AG04449 (cell line): ENCODE data around the gene TNFRSF8.
A peak's percentile ranks its signal among the peaks of the same experiment; 100 is the strongest.

Experiments used
- CTCF ChIA-PET: fragments of 350-600 bp; formaldehyde crosslinking; extraction: SDS; loops from one replicate; lab custom pipeline; 2021; ENCODE audit warnings: antibody characterized with exemption; lab: Yijun Ruan, JAX
- POLR2A ChIA-PET: fragments of 400-600, 350-600 bp; formaldehyde crosslinking; extraction: SDS; loops from one replicate; lab custom pipeline; 2020; ENCODE audit warnings: antibody characterized with exemption, inconsistent platforms; lab: Yijun Ruan, JAX
- DNase-seq: peaks from one replicate; pipeline ENCODE4 v3.0.0-alpha.2; 2010; ENCODE audit warnings: low read depth, low spot score
- H3K4me3 ChIP-seq: 2 replicates; pipeline ENCODE4 v1.5.1; 2011; ENCODE audit warnings: low read depth, mild to moderate bottlenecking, control low read depth, low read length
- TF ChIP-seq, protein P1 (sequence below): IDR thresholded peaks from one replicate; pipeline ENCODE4 v1.5.1; 2011; ENCODE audit warnings: mild to moderate bottlenecking, moderate library complexity, low read length, control low read depth, inconsistent platforms; ENCODE audit not compliant: insufficient read depth; ENCODE audit errors: missing control alignments

The TNFRSF8 gene

DNA sequence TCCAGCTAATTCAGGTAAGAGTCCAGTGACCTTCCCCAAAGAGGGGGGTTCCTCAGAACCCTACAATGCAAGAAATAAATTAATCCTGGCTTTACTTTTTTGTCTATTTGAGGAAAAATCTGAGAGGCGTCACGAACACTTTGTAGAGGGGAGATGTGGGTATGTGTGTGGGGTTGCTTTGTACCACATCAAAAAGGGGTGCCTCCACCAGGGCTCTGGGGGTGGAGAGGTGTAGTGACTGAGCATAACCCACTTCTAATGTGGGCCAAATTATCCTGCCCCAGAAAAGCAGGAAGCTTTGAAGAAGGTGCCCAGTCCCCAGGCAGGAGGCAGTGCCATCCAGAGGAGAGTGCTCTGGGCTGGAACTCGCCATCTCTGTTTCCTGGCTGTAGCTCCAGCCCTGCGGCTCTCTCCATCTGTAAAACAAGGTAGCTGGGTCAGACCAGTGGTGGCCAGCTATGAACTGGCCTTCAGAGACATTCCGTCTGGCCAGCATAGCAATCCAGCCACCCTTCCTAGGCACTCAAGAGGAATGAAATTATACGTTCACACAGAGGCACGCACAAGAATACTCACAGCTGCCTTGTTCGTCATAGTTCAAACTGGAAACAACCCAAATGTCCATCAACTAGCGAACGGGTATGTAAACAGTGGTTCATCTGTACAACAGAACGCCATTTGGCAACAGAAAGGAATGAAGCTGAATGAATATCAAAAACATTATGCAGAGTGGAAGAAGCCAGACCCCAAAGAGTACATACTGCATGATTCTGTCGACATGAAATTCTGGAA is 58.3 kb downstream of the TNFRSF8 start:
- CTCF ChIA-PET, result interaction anchor here (0.8 to 16.0 kb wide), 13 partner anchors 8 to 154 kb away, joined by 3 to 730 read pairs (median 3); no protein-coding TSS in a partner anchor
- TF ChIP-seq, protein P1, sequence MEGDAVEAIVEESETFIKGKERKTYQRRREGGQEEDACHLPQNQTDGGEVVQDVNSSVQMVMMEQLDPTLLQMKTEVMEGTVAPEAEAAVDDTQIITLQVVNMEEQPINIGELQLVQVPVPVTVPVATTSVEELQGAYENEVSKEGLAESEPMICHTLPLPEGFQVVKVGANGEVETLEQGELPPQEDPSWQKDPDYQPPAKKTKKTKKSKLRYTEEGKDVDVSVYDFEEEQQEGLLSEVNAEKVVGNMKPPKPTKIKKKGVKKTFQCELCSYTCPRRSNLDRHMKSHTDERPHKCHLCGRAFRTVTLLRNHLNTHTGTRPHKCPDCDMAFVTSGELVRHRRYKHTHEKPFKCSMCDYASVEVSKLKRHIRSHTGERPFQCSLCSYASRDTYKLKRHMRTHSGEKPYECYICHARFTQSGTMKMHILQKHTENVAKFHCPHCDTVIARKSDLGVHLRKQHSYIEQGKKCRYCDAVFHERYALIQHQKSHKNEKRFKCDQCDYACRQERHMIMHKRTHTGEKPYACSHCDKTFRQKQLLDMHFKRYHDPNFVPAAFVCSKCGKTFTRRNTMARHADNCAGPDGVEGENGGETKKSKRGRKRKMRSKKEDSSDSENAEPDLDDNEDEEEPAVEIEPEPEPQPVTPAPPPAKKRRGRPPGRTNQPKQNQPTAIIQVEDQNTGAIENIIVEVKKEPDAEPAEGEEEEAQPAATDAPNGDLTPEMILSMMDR, result no peak
- peak; percentile 53 for DNase-seq
- POLR2A ChIA-PET, result no interaction called here
- no peak overlapping the region for H3K4me3 ChIP-seq

DNA sequence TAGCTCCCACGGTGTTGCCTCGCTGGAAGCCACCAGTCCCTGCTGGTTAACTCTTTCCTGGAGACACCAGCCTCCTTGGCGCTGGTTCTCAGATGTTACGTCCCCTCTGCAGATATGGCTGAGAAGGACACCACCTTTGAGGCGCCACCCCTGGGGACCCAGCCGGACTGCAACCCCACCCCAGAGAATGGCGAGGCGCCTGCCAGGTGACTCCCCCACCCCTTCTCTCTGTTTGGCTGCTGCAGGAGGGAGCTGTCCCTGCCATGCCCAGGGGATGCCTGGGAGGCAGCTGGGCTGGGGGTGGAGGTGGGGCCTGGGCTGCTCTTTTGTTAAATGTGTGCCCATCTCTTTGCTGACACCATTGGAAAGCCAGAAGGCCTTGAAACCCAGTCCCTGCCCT is 60.1 kb downstream of the TNFRSF8 start:
- no peak overlapping the region for H3K4me3 ChIP-seq
- CTCF ChIA-PET, result interaction anchor here (1.1 to 16.0 kb wide), 17 partner anchors 8 to 152 kb away, joined by 3 to 730 read pairs (median 18); no protein-coding TSS in a partner anchor
- TF ChIP-seq, protein P1, result no peak
- DNase-seq, result no peak
- POLR2A ChIA-PET, result interaction anchor here (0.5 kb wide), 1 partner anchor 212 kb away, joined by 3 read pairs; no protein-coding TSS in a partner anchor

DNA sequence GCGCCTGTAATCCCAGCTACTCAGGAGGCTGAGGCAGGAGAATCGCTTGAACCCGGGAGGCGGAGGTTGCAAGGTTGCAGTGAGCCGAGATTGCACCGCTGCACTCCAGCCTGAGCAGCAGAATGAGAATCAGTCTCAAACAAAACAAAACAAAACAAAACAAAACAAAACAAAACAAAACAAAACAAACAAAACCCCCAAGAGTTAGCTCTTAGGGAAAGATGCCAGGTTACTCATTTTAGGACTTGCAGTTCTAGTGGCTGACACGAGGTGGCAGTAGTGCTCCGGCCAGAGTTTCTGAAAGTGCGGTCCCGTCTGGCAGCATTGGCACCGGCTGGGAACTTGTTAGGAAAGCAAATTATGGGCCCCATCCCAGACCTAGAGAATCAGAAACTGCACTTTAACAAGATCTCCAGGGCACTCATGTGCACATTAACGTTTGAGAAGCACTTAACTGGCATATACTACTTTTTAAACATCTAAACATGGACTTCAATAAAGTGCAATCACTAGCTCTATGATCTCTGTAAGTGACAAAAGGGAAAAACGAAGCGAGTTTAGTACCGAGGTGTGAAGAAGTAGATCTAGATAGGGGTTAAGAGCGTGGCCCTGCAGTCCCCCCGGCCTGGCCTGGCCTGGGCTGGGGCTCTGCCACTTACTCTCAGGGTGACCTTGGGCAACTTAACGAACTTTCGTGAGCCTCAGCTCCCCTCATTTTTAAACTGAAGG is 61.8 kb downstream of the TNFRSF8 start:
- POLR2A ChIA-PET, result interaction anchor here (1.3 kb wide), 1 partner anchor 217 kb away, joined by 6 read pairs; no protein-coding TSS in a partner anchor
- H3K4me3 ChIP-seq, result no peak overlapping the region
- no peak for DNase-seq
- CTCF ChIA-PET, result interaction anchor here (0.6 to 16.0 kb wide), 42 partner anchors 9 to 534 kb away, joined by 3 to 730 read pairs (median 7); partner anchors contain the start of gene VPS13D
- TF ChIP-seq, protein P1, result peak; percentile 84

DNA sequence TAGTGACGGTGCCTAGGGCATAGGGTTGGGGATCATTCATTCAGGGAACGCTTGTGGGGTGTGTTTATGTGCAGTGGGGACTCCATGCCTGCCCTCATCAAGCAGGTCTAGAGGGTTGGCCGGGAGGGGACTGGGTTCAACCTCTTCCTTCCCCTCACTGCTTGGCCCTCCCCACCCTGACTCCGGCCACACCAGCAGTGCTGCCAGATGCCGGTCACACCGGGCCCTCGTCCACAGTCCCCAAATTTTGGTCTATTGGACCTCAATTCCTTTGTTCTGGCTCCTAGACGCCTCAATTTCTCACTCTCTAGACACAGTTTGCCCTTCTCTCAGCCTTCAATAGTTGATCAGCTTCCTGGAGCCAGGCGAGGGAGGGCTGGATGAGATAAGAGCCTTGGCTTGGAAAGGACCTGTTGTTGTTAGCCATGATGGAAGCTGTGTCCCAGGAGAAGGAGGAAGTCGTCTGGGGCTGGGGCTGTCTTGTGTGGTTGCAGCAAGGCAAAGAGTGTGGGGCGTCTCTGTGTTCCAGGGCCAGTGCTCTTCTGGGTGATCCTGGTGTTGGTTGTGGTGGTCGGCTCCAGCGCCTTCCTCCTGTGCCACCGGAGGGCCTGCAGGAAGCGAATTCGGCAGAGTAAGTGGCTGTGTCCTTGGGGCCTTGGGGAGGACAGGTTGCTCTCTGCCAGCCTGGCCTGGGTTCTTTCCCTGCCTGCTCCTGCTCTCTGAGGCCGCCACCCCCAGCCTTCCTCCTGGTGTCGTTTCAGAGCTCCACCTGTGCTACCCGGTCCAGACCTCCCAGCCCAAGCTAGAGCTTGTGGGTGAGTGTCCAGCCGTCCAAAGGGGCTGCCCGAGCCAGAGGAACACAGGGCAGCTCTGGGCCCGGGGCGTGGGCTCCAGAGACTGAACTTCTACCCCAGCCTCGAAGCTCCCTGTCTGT is 62.6 kb downstream of the TNFRSF8 start:
- TF ChIP-seq, protein P1, result no peak
- POLR2A ChIA-PET, result no interaction called here
- no peak overlapping the region for H3K4me3 ChIP-seq
- no peak for DNase-seq
- CTCF ChIA-PET, result interaction anchor here (0.7 to 16.0 kb wide), 32 partner anchors 9 to 533 kb away, joined by 3 to 730 read pairs (median 8); partner anchors contain the start of gene VPS13D

DNA sequence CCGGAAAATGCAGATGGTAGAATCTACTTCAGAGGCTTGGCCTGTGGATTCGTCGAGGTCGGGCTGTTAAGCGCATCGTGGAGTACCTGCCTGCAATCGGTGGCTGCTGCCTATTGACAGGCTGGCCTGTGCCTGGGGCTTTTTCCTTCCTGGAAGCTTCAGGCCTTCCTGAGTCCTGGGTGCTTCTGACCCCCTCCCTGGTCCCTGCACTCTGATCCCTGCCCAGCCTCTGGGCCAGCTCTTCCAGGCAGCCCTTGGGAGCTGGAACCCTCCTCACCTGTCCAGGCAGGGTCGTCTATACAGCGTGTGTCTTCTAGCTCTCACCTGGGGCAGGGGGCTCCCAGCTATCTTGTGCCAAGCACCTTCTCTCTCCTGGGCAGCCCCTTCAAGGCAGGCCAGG is 63.7 kb downstream of the TNFRSF8 start:
- TF ChIP-seq, protein P1, result no peak
- H3K4me3 ChIP-seq, result no peak overlapping the region
- no peak for DNase-seq
- ChIA-PET POLR2A (no interaction called here), CTCF (interaction anchor here (0.8 to 16.0 kb wide), 8 partner anchors 8 to 101 kb away, joined by 3 to 730 read pairs (median 32); no protein-coding TSS in a partner anchor)
